ENCODE measurements around the gene CHDH. TPM values are rescaled to one million over a fixed set of nuclear protein-coding genes. Genes with fewer than 3 reads are reported as not detected.

The CHDH gene
- total RNA-seq, 1 donor from 2014 or later: 3.7 TPM

DNA sequence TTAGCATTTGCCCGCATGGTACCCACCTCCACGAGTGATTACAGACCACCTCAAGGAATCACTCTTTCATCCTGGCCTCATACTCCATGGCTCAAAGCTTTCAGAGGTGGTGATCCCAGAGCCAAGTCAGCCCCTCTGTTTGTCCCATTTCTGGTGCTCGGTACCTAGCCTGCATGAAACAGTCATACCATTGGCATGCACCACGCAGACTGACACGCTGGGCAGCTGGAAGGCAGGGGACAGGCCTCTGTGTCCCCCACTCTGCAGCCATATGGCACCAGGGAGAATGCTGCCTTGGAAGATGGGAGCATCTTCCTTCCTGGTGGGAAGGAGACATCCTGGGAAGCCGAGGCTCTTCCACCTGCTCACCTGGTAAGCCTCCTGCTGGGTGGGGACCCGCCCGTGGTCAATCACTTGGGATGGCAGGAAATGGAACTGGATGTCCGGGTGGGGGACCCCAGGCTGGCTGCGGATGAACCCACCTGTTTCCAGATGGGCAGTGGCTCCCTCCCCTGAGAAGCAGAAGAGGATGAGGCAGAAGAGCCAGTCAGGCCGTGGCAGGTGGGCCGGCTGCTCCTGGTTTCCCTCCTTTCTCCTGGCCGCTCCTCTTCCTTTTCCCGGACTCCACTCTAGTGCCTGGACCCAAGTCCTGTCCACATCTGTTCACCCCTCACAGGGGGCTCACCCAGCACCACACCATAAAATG, 26.9 kb downstream of the CHDH start:
- Histone ChIP-seq H3K27ac (replicated peaks) (no peak overlapping the region), H3K4me1 (peaks cover 6% of the 10 kb centered on the region), H3K9me3 (replicated peaks) (no peaks in the 10 kb centered on the region), H3K36me3 (peaks cover 18% of the 10 kb centered on the region), H3K4me3 (no peak overlapping the region), H3K27me3 (ENCODE audit: low read depth) (peaks cover 4% of the 10 kb centered on the region)
- TF ChIP-seq, protein P1, sequence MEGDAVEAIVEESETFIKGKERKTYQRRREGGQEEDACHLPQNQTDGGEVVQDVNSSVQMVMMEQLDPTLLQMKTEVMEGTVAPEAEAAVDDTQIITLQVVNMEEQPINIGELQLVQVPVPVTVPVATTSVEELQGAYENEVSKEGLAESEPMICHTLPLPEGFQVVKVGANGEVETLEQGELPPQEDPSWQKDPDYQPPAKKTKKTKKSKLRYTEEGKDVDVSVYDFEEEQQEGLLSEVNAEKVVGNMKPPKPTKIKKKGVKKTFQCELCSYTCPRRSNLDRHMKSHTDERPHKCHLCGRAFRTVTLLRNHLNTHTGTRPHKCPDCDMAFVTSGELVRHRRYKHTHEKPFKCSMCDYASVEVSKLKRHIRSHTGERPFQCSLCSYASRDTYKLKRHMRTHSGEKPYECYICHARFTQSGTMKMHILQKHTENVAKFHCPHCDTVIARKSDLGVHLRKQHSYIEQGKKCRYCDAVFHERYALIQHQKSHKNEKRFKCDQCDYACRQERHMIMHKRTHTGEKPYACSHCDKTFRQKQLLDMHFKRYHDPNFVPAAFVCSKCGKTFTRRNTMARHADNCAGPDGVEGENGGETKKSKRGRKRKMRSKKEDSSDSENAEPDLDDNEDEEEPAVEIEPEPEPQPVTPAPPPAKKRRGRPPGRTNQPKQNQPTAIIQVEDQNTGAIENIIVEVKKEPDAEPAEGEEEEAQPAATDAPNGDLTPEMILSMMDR (IDR thresholded peaks at IDR 0.05; ENCODE audit: borderline replicate concordance): no peak
- DNase-seq: no peak
- intact Hi-C loops (cut with micrococcal nuclease): no loop called here

DNA sequence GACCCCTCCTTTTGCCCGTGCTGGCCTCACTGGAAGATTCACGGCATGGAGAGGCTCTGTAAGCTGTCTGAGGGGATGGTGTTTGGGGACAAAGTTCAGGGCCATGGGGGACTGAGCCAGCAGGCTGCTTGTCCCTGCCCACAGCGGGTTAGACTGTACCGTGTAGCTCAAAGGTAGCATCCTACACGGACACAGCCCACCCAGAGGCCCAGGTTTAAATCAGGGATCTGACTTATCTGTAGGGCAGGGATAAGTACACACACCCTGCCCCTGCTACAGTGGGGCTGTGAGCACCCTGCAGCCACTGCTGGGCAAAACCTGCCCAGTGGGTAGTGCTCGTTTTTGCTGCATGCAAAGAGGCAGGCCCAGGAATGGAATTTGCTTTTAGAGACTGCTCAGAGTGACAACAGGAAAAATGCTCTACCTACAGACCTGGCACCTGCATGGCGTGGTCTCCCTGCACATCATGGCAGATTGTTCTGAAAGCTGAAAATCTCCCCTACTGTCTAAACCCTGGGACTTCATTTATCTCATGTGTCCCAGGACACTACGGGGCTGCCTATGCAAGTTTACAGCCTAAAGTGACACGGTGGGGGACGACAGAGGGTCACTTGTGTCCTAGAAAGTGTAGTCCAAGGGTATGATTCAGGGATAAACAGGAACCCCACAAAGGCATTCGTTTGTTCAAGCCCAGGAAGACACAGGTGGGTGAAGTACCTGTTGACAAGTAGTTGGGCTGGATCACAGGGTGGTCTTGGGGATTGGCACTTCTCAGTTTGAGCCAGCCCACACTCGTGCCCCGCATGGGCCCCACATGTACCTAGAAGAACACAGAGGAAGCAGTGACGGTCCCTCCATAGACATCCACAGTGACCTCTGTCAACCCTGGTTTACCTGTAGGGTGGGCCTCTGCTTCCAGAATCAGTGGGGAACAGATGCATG, 27.7 kb downstream of the CHDH start:
- no peak overlapping the region for H3K4me3 ChIP-seq
- H3K4me1 ChIP-seq: peaks cover 6% of the 10 kb centered on the region
- DNase-seq: no peak
- H3K36me3 ChIP-seq: peaks cover 18% of the 10 kb centered on the region
- TF ChIP-seq, protein P1 (IDR thresholded peaks at IDR 0.05; ENCODE audit: borderline replicate concordance): no peak
- intact Hi-C loops (cut with micrococcal nuclease): no loop called here
- peaks cover 4% of the 10 kb centered on the region for H3K27me3 ChIP-seq (ENCODE audit: low read depth)
- no peak overlapping the region for H3K27ac ChIP-seq (replicated peaks)
- no peaks in the 10 kb centered on the region for H3K9me3 ChIP-seq (replicated peaks)

DNA sequence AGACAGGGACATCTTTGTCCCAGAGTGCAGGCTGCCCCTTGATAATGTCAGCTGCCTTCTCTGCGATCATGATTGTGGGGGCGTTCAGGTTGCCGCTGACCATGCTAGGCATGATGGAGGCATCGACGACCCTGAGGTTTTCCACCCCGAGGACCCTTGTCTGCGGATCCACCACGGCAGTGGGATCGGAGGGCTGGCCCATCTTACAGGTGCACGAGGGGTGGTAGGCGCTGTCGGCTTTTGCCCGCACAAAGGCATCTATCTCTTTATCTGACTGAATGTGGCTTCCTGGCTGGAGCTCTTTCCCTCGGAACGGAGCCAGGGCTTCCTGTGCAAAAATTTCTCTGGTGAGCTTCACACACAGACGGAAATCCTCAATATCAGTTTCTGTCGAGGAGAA, 28.4 kb downstream of the CHDH start:
- no peaks in the 10 kb centered on the region for H3K9me3 ChIP-seq (replicated peaks)
- DNase-seq: no peak
- no peak overlapping the region for H3K4me3 ChIP-seq
- H3K36me3 ChIP-seq: peaks cover 18% of the 10 kb centered on the region
- H3K4me1 ChIP-seq: peaks cover 6% of the 10 kb centered on the region
- intact Hi-C loops (cut with micrococcal nuclease): no loop called here
- no peak overlapping the region for H3K27ac ChIP-seq (replicated peaks)
- H3K27me3 ChIP-seq (ENCODE audit: low read depth): peaks cover 4% of the 10 kb centered on the region
- TF ChIP-seq, protein P1 (IDR thresholded peaks at IDR 0.05; ENCODE audit: borderline replicate concordance): no peak

DNA sequence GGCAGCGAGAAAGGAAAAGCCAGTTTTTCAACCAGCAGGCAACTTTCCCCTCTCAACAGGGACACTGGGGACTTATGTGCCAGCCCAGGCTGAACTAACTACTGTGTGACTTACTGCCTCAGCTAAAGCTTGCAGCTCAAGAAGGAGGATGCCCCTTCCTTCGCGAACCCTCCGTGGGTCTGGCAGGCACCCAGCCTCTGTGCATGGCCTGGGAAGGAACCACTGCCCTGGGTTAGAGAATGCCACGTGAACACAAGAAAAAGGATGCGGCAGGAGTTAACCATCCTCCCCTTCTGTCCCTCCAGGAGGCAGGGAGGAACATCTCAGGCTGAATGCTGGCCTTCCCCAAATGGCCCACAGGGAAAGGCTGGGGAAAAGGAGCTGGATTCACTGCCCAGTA, 29.0 kb downstream of the CHDH start:
- Histone ChIP-seq H3K4me3 (no peak overlapping the region), H3K27me3 (ENCODE audit: low read depth) (peaks cover 4% of the 10 kb centered on the region), H3K27ac (replicated peaks) (no peak overlapping the region), H3K4me1 (peaks cover 6% of the 10 kb centered on the region), H3K36me3 (peaks cover 18% of the 10 kb centered on the region), H3K9me3 (replicated peaks) (no peaks in the 10 kb centered on the region)
- TF ChIP-seq, protein P1 (IDR thresholded peaks at IDR 0.05; ENCODE audit: borderline replicate concordance): no peak
- intact Hi-C loops (cut with micrococcal nuclease): no loop called here
- DNase-seq: no peak

DNA sequence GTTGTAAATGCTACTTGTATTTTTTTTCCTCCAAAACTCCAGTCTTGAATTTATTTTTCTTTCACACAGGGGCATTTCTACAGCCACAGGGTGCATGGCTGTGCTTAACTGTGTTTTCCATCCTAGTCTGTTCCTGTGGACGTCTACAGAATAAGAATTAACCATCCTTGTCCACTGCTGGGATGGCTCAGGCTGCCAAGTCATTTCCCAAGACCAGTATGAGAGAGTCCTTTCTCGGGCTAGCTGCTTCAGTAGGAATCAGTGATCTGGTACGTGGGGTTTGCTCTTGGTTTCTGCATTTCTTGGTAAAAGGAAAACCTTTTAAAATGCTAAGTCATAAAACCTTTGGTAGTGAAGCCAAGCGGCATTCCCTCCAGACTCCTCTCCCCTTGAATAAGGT, 29.8 kb downstream of the CHDH start:
- TF ChIP-seq, protein P1 (IDR thresholded peaks at IDR 0.05; ENCODE audit: borderline replicate concordance): no peak
- peaks cover 4% of the 10 kb centered on the region for H3K27me3 ChIP-seq (ENCODE audit: low read depth)
- no peaks in the 10 kb centered on the region for H3K9me3 ChIP-seq (replicated peaks)
- H3K36me3 ChIP-seq: peaks cover 18% of the 10 kb centered on the region
- no peak for DNase-seq
- no peak overlapping the region for H3K4me3 ChIP-seq
- intact Hi-C loops (cut with micrococcal nuclease): no loop called here
- no peaks in the 10 kb centered on the region for H3K4me1 ChIP-seq
- H3K27ac ChIP-seq (replicated peaks): no peak overlapping the region

All from left ventricle myocardium inferior (tissue), 1 donor.